Panc1 (cell line): ENCODE results near the gene PIK3R5.

Experiments used
- CTCF ChIP-seq: fragments of 450-650 bp; IDR thresholded peaks from 2 replicates; pipeline ENCODE4 v1.5.1; 2017; ENCODE audit warnings: mild to moderate bottlenecking
- POLR2AphosphoS5 ChIP-seq: IDR thresholded peaks from 2 replicates; pipeline ENCODE4 v1.6.1; 2012; ENCODE audit warnings: mild to moderate bottlenecking, low read depth, low read length, moderate library complexity
- REST ChIP-seq, 2 experiments: IDR thresholded peaks; 2 replicates each; pipeline ENCODE4 v1.6.1; 2011 to 2012; ENCODE audit warnings: low read depth in 2 of 2, control low read depth in 1 of 2, low read length in 1 of 2, mild to moderate bottlenecking in 1 of 2, moderate library complexity in 1 of 2; ENCODE audit not compliant: insufficient read depth in 1 of 2
- SIN3A ChIP-seq: IDR thresholded peaks from 2 replicates; pipeline ENCODE4 v1.6.1; 2012; ENCODE audit warnings: low read depth, mild to moderate bottlenecking, low read length, moderate library complexity, borderline replicate concordance; ENCODE audit not compliant: insufficient read depth
- TCF7L2 ChIP-seq: IDR thresholded peaks from 2 replicates; pipeline ENCODE4 v1.6.1; 2011; ENCODE audit warnings: mild to moderate bottlenecking, low read depth, low read length, inconsistent platforms

- no peak for TF ChIP-seq CTCF
- no peak for TF ChIP-seq POLR2AphosphoS5
- TF ChIP-seq TCF7L2: no peak
- no peak for TF ChIP-seq REST (IDR thresholded peaks at IDR 0.05; ENCODE audit: insufficient read depth in 1 of 2, low read depth in 2 of 2, low read length in 1 of 2)
- TF ChIP-seq SIN3A: no peak
Observed at GRCh38 chr17:8922928-8923327, 42.6 kb downstream of the PIK3R5 start.
